OCI-LY3 (cell line): ENCODE measurements around the gene GIT2.

ENCODE experiments used
- H2AFZ ChIP-seq: fragments of 200-600, 300-600 bp; shearing (Covaris generic); 2 replicates; pipeline ENCODE4 v1.6.0; 2014; ENCODE audit warnings: antibody characterized with exemption, low read depth, low read length
- H3K27ac ChIP-seq: fragments of 200-600, 300-600 bp; sonication (generic); 2 replicates; pipeline ENCODE4 v1.5.1; 2014; ENCODE audit warnings: mild to moderate bottlenecking, low read length, moderate library complexity, mixed read lengths
- H3K27me3 ChIP-seq: fragments of 200-600, 300-600 bp; sonication (generic); 2 replicates; pipeline ENCODE4 v1.6.1; 2014; ENCODE audit warnings: low read depth, low read length, mixed read lengths
- H3K36me3 ChIP-seq: fragments of 200-600, 300-600 bp; sonication (generic); replicated peaks from 2 replicates; pipeline ENCODE3; 2014; ENCODE audit warnings: low read depth, low read length, mixed read lengths
- H3K4me1 ChIP-seq: fragments of 300-600, 200-600 bp; sonication (generic); 2 replicates; pipeline ENCODE4 v1.6.1; 2014; ENCODE audit warnings: low read length, mixed read lengths
- H3K4me2 ChIP-seq: fragments of 200-600, 300-600 bp; sonication (generic); 2 replicates; pipeline ENCODE4 v1.6.1; 2014; ENCODE audit warnings: low read length, mixed read lengths
- H3K4me3 ChIP-seq: fragments of 300-600, 200-600 bp; sonication (generic); 2 replicates; pipeline ENCODE4 v1.5.1; 2014; ENCODE audit warnings: antibody characterized with exemption, mild to moderate bottlenecking, low read length, moderate library complexity
- H3K79me2 ChIP-seq: fragments of 300-600, 200-600 bp; shearing (Covaris generic); 2 replicates; pipeline ENCODE4 v1.6.1; 2014; ENCODE audit warnings: mild to moderate bottlenecking, low read length, mixed read lengths
- H3K9ac ChIP-seq: fragments of 300-600, 200-600 bp; shearing (Covaris generic); 2 replicates; pipeline ENCODE4 v1.6.0; 2014; ENCODE audit warnings: mild to moderate bottlenecking, low read length, moderate library complexity
- H3K9me3 ChIP-seq: fragments of 200-600, 300-600 bp; shearing (Covaris generic); 2 replicates; pipeline ENCODE4 v1.6.1; 2014; ENCODE audit warnings: low read length, mixed read lengths; ENCODE audit not compliant: insufficient read depth
- H4K20me1 ChIP-seq: fragments of 200-600, 300-600 bp; sonication (generic); 2 replicates; pipeline ENCODE4 v1.6.1; 2016; ENCODE audit warnings: low read length, mixed read lengths; ENCODE audit not compliant: insufficient read depth
- EZH2phosphoT487 ChIP-seq: fragments of 200-600 bp; shearing (Covaris generic); IDR thresholded peaks from 2 replicates; pipeline ENCODE4 v1.6.1; 2018; ENCODE audit warnings: antibody characterized with exemption, mixed run types, low read depth
- TF ChIP-seq, protein P1 (sequence below): fragments of 200-600, 300-600 bp; sonication (generic); IDR thresholded peaks from 2 replicates; pipeline ENCODE4 v1.5.1; 2014; ENCODE audit warnings: antibody characterized with exemption, low read length, low read depth

Gene GIT2

DNA sequence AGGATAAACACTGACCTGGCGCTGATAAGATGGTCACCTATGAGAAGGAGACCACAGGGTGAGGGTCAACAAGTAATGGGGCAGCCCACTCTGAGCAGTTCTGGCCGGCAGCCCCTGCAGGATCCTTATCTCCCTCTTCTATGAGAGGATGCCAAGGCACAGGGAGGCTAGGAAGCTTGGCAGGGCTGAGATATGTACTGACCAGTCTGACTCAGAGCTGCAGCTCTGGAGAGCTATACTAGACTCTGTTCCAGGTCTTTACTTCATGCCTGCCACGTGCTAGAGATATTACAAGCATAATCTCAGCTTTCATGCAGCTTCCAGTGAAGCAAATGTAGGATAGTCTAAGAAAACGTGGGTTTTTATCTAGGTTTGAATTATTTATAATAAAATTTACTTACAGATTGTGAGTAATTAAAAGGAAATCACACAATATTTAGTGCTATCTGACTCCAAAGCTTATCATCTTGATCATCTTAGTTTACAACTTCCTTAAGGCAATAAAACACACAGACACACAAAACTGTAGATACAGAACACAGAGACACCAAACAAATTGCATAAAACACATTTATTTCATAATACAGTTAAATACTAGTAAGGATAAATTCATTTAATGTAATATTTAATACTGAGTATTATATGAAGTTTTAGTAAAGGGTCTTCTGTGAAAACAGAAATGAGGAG, 32.3 kb downstream of the GIT2 start:
- H3K4me3 ChIP-seq: no peak overlapping the region
- H3K9me3 ChIP-seq: no peaks in the 10 kb centered on the region
- H2AFZ ChIP-seq: no peak overlapping the region
- TF ChIP-seq EZH2phosphoT487: no peak
- TF ChIP-seq, protein P1, sequence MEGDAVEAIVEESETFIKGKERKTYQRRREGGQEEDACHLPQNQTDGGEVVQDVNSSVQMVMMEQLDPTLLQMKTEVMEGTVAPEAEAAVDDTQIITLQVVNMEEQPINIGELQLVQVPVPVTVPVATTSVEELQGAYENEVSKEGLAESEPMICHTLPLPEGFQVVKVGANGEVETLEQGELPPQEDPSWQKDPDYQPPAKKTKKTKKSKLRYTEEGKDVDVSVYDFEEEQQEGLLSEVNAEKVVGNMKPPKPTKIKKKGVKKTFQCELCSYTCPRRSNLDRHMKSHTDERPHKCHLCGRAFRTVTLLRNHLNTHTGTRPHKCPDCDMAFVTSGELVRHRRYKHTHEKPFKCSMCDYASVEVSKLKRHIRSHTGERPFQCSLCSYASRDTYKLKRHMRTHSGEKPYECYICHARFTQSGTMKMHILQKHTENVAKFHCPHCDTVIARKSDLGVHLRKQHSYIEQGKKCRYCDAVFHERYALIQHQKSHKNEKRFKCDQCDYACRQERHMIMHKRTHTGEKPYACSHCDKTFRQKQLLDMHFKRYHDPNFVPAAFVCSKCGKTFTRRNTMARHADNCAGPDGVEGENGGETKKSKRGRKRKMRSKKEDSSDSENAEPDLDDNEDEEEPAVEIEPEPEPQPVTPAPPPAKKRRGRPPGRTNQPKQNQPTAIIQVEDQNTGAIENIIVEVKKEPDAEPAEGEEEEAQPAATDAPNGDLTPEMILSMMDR: no peak
- H4K20me1 ChIP-seq: no peaks in the 10 kb centered on the region
- H3K9ac ChIP-seq: no peak overlapping the region
- H3K4me2 ChIP-seq: no peak overlapping the region
- H3K27ac ChIP-seq: no peak overlapping the region
- no peaks in the 10 kb centered on the region; the same call in 1 of the 2 replicates for H3K79me2 ChIP-seq
- H3K27me3 ChIP-seq: no peaks in the 10 kb centered on the region
- H3K4me1 ChIP-seq: peaks cover 25% of the 10 kb centered on the region
- H3K36me3 ChIP-seq: peaks cover 57% of the 10 kb centered on the region

DNA sequence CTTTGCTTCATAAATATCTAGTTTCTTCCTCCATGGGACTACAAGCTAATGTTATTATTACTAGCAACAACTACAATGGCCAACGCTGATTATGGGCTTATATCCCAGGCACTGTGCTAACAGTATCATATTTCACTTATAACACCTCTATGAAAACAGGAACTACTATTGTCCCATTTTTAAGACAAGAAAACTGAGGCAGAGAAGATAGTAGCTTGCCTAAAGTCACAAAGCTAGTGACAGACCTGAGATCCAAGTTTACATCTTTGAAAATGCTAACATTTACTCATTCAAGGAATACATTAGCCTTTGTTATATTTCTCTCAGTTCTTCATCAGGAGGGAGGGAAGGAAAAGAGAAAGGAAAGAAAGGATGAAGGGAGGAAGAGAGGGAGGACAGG, 32.8 kb downstream of the GIT2 start:
- H3K27me3 ChIP-seq: no peaks in the 10 kb centered on the region
- no peak overlapping the region for H3K4me2 ChIP-seq
- H3K9me3 ChIP-seq: no peaks in the 10 kb centered on the region
- H3K4me3 ChIP-seq: no peak overlapping the region
- no peak overlapping the region for H3K9ac ChIP-seq
- H3K36me3 ChIP-seq: peaks cover 63% of the 10 kb centered on the region
- H3K79me2 ChIP-seq: no peaks in the 10 kb centered on the region; the same call in 1 of the 2 replicates
- H4K20me1 ChIP-seq: no peaks in the 10 kb centered on the region
- TF ChIP-seq, protein P1: no peak
- TF ChIP-seq EZH2phosphoT487: no peak
- no peak overlapping the region for H2AFZ ChIP-seq
- H3K4me1 ChIP-seq: peaks cover 20% of the 10 kb centered on the region
- H3K27ac ChIP-seq: no peak overlapping the region

DNA sequence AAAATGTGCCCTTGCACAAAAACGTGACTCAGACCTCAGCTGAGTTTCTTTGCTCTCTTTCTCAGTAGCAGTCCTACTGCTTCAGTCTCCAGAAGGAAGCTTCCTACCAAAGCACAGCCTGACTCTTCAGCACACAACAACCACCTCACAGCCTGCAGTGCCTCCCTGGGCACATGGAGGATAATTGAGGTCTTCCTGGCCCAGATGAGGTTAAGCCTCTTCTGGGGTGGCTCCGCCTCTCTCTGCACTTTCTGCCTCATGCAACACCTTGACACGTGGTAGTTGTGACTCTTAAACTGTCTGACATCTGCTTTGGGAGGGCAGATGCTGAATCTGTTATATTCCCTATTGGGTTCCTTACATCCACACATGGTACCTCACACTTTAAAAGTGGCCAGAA, 33.8 kb downstream of the GIT2 start:
- H3K9me3 ChIP-seq: no peaks in the 10 kb centered on the region
- H4K20me1 ChIP-seq: no peaks in the 10 kb centered on the region
- H3K4me2 ChIP-seq: no peak overlapping the region
- no peak overlapping the region for H3K4me3 ChIP-seq
- H3K9ac ChIP-seq: no peak overlapping the region
- H3K36me3 ChIP-seq: peaks cover 63% of the 10 kb centered on the region
- no peak for TF ChIP-seq EZH2phosphoT487
- TF ChIP-seq, protein P1: no peak
- no peak overlapping the region for H3K27ac ChIP-seq
- no peak overlapping the region for H2AFZ ChIP-seq
- H3K4me1 ChIP-seq: peaks cover 11% of the 10 kb centered on the region
- H3K27me3 ChIP-seq: no peaks in the 10 kb centered on the region
- H3K79me2 ChIP-seq: no peaks in the 10 kb centered on the region; the same call in 1 of the 2 replicates

DNA sequence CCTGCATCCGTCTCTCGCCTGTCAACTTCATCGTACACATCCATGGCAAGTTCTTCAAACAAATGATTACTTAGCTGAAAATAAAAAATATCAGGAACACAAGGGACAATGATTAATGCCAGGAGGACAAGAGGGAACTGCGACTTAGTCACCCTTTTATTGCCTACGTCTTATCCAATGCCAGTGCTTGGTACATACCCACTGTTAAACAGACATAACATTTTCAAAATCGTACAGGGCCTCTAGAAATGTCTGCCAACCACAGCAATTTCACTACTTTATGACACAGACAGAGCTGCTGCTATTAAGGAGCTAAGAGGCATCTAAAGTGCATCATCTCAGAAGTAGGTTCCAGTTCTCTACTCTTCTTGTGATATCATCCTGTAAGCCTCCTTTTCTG, 34.6 kb downstream of the GIT2 start:
- H3K4me2 ChIP-seq: no peak overlapping the region
- no peak overlapping the region for H3K4me3 ChIP-seq
- H4K20me1 ChIP-seq: no peaks in the 10 kb centered on the region
- H3K27me3 ChIP-seq: no peaks in the 10 kb centered on the region
- no peak overlapping the region for H2AFZ ChIP-seq
- H3K4me1 ChIP-seq: peaks cover 3% of the 10 kb centered on the region
- H3K27ac ChIP-seq: no peak overlapping the region
- H3K36me3 ChIP-seq: peaks cover 64% of the 10 kb centered on the region
- no peak for TF ChIP-seq EZH2phosphoT487
- TF ChIP-seq, protein P1: no peak
- H3K79me2 ChIP-seq: no peaks in the 10 kb centered on the region; the same call in 1 of the 2 replicates
- H3K9me3 ChIP-seq: no peaks in the 10 kb centered on the region
- no peak overlapping the region for H3K9ac ChIP-seq
